Activated CD8-positive, alpha-beta memory T cell treated with anti-CD3 and anti-CD28 coated beads for 4 hours (primary cell): Measurements from ENCODE around the gene ZSWIM8.

ENCODE experiments used
- DNase-seq, 2 donors: peaks; one replicate each; pipeline ENCODE4 v3.0.0-alpha.2; 2020; ENCODE audit warnings: low read depth in 2 of 2

The ZSWIM8 gene

GRCh38 chr10:73841526-73842285 lies 56.3 kb downstream of the ZSWIM8 start:
- DNase-seq: no peak

GRCh38 chr10:73842349-73842748 lies 56.9 kb downstream of the ZSWIM8 start:
- DNase-seq: no peak

- DNase-seq: no peak
Observed at GRCh38 chr10:73843261-73843660, 57.9 kb downstream of the ZSWIM8 start.

- DNase-seq: no peak
Observed at GRCh38 chr10:73847031-73847430, 61.6 kb downstream of the ZSWIM8 start.

- DNase-seq: peak; percentile 80 to 85
Observed at GRCh38 chr10:73848821-73849489, 63.5 kb downstream of the ZSWIM8 start.

GRCh38 chr10:73850211-73850610 lies 64.8 kb downstream of the ZSWIM8 start:
- DNase-seq: no peak

- no peak for DNase-seq
Observed at GRCh38 chr10:73850863-73851461, 65.6 kb downstream of the ZSWIM8 start.
